Peyer's patch (tissue), 4 donors: ENCODE results near the gene TBX1. TPM values are rescaled to one million over a fixed set of nuclear protein-coding genes. Genes with fewer than 3 reads are reported as not detected.

Experiments used
- DNase-seq, 3 donors: peaks; one replicate each; pipeline ENCODE4 v3.0.0-alpha.2; 2017 to 2019
- H3K27ac ChIP-seq, 4 donors: fragments of 200-600 bp; sonication (generic); one replicate each; pipeline ENCODE4 v1.5.1; 2016 to 2019
- H3K27me3 ChIP-seq, 2 donors: fragments of 200-600 bp; sonication (generic); one replicate each; pipeline ENCODE4 v1.5.1; 2019
- H3K36me3 ChIP-seq, 3 donors: fragments of 200-600 bp; sonication (generic); one replicate each; pipeline ENCODE4 v1.5.1; 2016 to 2019
- H3K4me1 ChIP-seq, 4 donors: fragments of 200-600 bp; sonication (generic); one replicate each; pipeline ENCODE4 v1.5.1; 2016 to 2019
- H3K4me3 ChIP-seq, 4 donors: fragments of 200-600 bp; sonication (generic); 1 replicate in 3 of 4; 2 replicates in 1 of 4; pipeline ENCODE4 v1.5.1; 2016 to 2019; ENCODE audit warnings: mild to moderate bottlenecking in 1 of 4
- H3K9me3 ChIP-seq, 4 donors: fragments of 200-600 bp; sonication (generic); one replicate each; pipeline ENCODE4 v1.5.1; 2016 to 2019; ENCODE audit warnings: mild to moderate bottlenecking in 1 of 4
- POLR2A ChIP-seq, 2 donors: fragments of 450-650 bp; IDR thresholded peaks; one replicate each; pipeline ENCODE4 v1.5.1; 2017; ENCODE audit warnings: antibody characterized with exemption in 2 of 2, mild to moderate bottlenecking in 2 of 2, moderate library complexity in 2 of 2
- total RNA-seq, 4 donors: library from RNA; depleted of rRNA; stranded (reverse); fragments of >200 nt; gene quantifications; one replicate each; pipeline ENCODE4 v1.1.0, GENCODE V29; 2016
- TF ChIP-seq, protein P1 (sequence below), 6 experiments: fragments of 450-650 bp in 4 of 6; fragments of 200-600 bp in 2 of 6; sonication (generic) in 1 of 6; IDR thresholded peaks; one replicate each; pipeline ENCODE4 v1.5.1; 2017 to 2019; ENCODE audit warnings: antibody characterized with exemption in 6 of 6, mild to moderate bottlenecking in 3 of 6, moderate library complexity in 1 of 6

TBX1 gene
- total RNA-seq, 4 donors from 2014 or later: 0.70 to 4.1 (median 1.1) TPM; not detected in 1

DNA sequence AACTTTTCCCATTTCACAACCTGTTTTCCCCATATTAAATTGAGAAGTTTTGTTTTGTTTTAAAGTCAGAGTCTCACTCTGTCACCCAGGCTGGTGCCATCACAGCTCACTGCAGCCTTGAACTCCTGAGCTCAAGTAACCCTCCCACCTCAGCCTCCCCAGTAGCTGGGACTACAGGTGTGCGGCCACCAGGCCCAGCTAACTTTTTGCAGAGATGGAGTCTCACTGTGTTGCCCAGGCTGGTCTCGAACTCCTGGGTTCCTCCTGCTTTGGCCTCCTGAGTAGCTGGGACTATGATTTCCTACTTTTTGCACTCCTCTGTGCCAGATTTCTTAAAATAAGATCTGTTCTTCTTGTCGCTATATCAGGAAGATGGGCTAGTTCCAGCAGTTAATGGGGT is 49.2 kb downstream of the TBX1 start:
- Histone ChIP-seq H3K9me3 (no peaks in the 10 kb centered on the region), H3K4me3 (no peak overlapping the region), H3K36me3 (no peaks in the 10 kb centered on the region), H3K4me1 (peaks cover 0 to 13% (median 0%) of the 10 kb centered on the region in 4 donors), H3K27me3 (no peaks in the 10 kb centered on the region), H3K27ac (no peak overlapping the region)
- no peak for TF ChIP-seq POLR2A (IDR thresholded peaks at IDR 0.05)
- TF ChIP-seq, protein P1, sequence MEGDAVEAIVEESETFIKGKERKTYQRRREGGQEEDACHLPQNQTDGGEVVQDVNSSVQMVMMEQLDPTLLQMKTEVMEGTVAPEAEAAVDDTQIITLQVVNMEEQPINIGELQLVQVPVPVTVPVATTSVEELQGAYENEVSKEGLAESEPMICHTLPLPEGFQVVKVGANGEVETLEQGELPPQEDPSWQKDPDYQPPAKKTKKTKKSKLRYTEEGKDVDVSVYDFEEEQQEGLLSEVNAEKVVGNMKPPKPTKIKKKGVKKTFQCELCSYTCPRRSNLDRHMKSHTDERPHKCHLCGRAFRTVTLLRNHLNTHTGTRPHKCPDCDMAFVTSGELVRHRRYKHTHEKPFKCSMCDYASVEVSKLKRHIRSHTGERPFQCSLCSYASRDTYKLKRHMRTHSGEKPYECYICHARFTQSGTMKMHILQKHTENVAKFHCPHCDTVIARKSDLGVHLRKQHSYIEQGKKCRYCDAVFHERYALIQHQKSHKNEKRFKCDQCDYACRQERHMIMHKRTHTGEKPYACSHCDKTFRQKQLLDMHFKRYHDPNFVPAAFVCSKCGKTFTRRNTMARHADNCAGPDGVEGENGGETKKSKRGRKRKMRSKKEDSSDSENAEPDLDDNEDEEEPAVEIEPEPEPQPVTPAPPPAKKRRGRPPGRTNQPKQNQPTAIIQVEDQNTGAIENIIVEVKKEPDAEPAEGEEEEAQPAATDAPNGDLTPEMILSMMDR (IDR thresholded peaks at IDR 0.05): no peak
- no peak for DNase-seq

DNA sequence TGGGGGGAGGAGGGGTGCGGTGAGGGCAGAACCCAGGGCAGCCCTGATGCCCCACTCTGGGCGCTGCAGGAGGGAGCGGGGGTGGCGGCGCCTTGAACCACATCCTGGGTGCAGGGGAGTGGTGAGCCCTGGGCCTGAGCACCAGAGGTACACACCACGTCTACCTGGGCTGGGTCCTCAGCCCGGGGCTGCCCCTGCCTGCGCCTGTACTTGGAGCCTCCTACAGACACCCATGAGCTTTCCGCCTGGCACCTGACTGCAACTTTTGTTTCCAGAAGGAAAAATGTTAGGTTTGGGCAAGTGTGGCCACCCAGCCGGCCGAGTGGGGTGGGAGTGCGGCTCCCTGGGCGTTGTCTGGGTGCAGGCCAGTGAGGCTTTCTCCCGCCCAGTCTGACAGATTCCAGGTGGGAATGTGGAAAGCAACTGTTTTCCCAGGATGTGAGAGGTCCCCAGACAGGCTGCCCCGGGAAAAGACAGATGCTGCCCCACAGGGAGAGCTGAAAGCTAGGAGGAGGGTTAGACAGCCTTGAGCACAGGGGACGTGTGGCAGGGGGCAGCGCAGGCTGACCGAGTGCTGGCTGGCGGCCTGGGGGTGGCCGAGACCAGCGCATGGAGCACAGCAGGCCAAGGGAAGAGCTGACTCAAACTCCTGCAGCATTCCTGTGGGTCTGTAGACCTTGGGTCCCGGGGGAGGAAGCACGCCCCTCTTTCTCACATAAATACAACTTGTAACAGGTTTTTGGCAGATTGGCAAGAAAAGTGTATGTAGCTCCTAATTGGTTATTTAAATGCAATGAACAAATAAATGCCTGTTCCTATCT is 50.0 kb downstream of the TBX1 start:
- DNase-seq: peak in 2 of 3 donors; percentile 37 to 41
- Histone ChIP-seq H3K27me3 (no peaks in the 10 kb centered on the region), H3K4me3 (no peak overlapping the region), H3K4me1 (peaks cover 0 to 13% (median 0%) of the 10 kb centered on the region in 4 donors), H3K9me3 (no peaks in the 10 kb centered on the region), H3K36me3 (no peaks in the 10 kb centered on the region), H3K27ac (no peak overlapping the region)
- no peak for TF ChIP-seq POLR2A (IDR thresholded peaks at IDR 0.05)

DNA sequence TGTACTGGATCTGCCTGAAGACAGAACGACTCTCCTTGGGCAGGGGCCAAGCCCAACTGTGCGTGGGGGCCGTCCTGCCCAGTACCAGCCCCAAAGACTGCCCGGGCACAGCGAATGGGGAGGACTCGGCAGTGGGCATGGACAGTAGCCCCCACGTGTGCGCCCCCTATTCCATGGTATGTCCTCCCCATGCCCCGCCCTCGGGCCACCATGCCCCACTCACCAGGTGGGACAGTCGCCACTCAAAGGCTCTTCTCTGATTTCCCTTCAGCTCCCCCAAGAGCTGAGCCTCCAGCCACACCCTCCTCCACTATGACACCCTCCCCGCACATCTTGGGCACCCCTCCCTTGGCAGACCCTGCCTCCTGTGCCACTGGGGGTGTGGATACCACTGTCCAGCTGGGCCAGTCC is 50.6 kb downstream of the TBX1 start:
- Histone ChIP-seq H3K27ac (no peak overlapping the region), H3K4me3 (no peak overlapping the region), H3K36me3 (no peaks in the 10 kb centered on the region), H3K9me3 (no peaks in the 10 kb centered on the region), H3K27me3 (no peaks in the 10 kb centered on the region), H3K4me1 (peaks cover 0 to 10% (median 0%) of the 10 kb centered on the region in 4 donors)
- DNase-seq: peak in 1 of 3 donors; percentile 31
- TF ChIP-seq POLR2A (IDR thresholded peaks at IDR 0.05): no peak
- TF ChIP-seq, protein P1 (IDR thresholded peaks at IDR 0.05): no peak

DNA sequence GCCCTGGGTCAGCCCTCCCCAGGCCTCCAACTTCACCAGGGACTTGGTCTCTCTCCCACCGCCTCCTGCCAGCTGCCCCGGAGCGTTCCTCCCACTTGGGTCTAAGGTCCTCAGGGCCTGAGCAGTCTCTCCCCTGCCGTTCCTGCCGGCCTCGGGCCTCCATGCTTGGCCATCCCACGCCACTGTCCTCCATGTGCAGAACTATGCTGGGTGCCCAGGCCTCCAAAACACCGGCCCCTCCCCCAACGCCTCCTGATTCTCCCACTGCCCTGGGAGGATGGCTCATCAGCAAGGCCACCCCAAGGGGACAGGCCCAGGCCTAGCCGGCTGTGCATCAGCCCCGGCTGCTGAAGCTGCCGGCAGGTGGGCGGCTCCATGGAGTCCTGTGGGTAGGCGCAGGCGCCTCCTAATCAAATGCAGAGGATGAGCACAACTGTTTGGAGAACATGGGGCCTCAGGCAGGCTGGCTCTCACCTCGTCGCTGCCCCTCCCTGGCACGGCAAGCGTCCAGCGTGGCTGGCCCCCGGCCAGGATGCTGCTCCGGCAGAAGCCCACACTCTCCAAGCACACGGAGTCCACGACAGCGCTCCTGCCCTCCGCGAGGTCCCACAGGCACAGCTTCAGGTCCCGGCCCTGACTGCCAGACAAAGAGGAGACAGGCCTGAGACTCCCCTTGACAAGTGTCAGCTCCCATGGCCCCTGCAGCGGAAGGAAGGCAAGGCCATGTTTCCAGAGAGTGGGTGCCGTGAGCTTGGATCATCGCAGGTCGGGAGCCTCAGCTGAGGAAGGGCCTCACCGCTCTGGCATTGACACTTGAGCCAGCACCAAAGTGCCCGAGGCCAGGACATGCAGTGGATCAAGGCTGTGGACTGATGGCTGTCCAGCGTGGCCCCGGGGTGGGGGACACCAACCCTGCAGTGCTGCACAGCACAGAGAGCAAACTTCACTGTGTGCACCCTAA is 51.5 kb downstream of the TBX1 start:
- Histone ChIP-seq H3K4me1 (peaks cover 0 to 2% (median 0%) of the 10 kb centered on the region in 4 donors), H3K27me3 (no peaks in the 10 kb centered on the region), H3K27ac (no peak overlapping the region), H3K9me3 (no peaks in the 10 kb centered on the region), H3K36me3 (no peaks in the 10 kb centered on the region), H3K4me3 (no peak overlapping the region)
- DNase-seq: peak in 1 of 3 donors; percentile 37
- TF ChIP-seq, protein P1 (IDR thresholded peaks at IDR 0.05): no peak

DNA sequence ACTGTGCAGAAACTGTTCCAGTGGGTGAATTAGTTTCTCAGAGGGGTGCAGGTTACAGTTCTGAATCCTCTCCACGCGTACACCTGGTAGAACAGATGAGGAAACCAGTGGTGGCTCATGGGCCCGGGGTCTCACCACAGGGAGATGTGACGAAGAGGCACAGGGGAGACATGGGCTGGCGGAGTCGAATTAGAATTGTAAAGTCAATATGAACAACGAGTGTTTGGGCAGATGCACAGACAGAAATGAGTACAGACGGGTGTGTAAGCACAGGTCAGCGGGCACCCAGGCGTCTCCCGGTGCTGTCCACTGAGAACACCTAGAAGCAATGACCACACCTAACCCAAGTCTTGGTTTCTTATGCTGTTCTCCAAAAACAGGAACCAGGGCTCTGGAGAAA is 52.3 kb downstream of the TBX1 start:
- Histone ChIP-seq H3K4me3 (no peak overlapping the region), H3K4me1 (no peaks in the 10 kb centered on the region), H3K27me3 (no peaks in the 10 kb centered on the region), H3K9me3 (no peaks in the 10 kb centered on the region), H3K27ac (no peak overlapping the region), H3K36me3 (no peaks in the 10 kb centered on the region)
- no peak for TF ChIP-seq POLR2A (IDR thresholded peaks at IDR 0.05)
- TF ChIP-seq, protein P1 (IDR thresholded peaks at IDR 0.05): no peak
- no peak for DNase-seq
